Left ventricle myocardium inferior (tissue), 1 donor: Measurements from ENCODE around the gene HMG20B. TPM values are rescaled to one million over a fixed set of nuclear protein-coding genes. Genes with fewer than 3 reads are reported as not detected.

Experiments
- DNase-seq: peaks from one replicate; pipeline ENCODE4 v3.0.0-alpha.2; 2020
- H3K27ac ChIP-seq: fragments of 200-600 bp; replicated peaks from 2 replicates; pipeline ENCODE4 v1.8.0; 2021
- H3K27me3 ChIP-seq: fragments of 200-600 bp; 2 replicates; pipeline ENCODE4 v1.8.0; 2021; ENCODE audit warnings: low read depth
- H3K36me3 ChIP-seq: fragments of 200-600 bp; 2 replicates; pipeline ENCODE4 v1.8.0; 2021
- H3K4me1 ChIP-seq: fragments of 200-600 bp; 2 replicates; pipeline ENCODE4 v1.8.0; 2021
- H3K4me3 ChIP-seq: fragments of 200-600 bp; 2 replicates; pipeline ENCODE4 v1.8.0; 2021; ENCODE audit warnings: mild to moderate bottlenecking, moderate library complexity
- H3K9me3 ChIP-seq: fragments of 200-600 bp; replicated peaks from 2 replicates; pipeline ENCODE4 v1.8.0; 2021
- intact Hi-C: fragments of 100-400 bp; cut with micrococcal nuclease; formaldehyde crosslinking; loops from one replicate; pipeline ENCODE4 v1.11.0; 2022
- total RNA-seq: library from RNA; stranded (reverse); fragmentation: NEBNext Ultra II Directional; extraction: Animal tissue kit (Norgen Biotek cat#: 25700); gene quantifications from one replicate; pipeline ENCODE4 v1.2.1, GENCODE V29; 2021
- TF ChIP-seq, protein P1 (sequence below): fragments of 200-600 bp; IDR thresholded peaks from 2 replicates; pipeline ENCODE4 v1.8.0; 2021; ENCODE audit warnings: antibody characterized with exemption, mild to moderate bottlenecking, borderline replicate concordance
- donor health status: DM: no; HTN: yes; CAD: no; lungs with severe emphysema.

The HMG20B gene
- total RNA-seq, 1 donor from 2014 or later: 34.8 TPM

DNA sequence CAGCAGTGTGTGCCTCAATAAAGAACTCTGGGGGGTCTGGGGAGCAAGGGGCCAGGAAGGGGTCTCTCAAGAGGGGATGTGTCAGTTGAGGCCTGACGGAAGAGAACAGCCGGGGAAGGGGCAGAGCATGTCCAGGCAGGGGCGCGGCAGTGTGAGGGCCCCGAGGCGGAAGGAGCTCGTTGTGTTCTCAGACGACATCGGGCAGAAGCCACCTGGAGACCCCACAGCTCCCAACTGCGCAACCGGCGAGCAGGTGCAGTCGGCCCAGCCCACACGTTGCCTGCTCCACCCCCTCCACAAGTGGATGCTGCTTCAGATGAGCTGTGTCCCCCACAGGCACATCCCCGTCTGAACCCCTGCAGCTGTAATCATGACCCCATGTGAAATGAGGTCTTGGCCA lies 48.9 kb downstream of the HMG20B start:
- TF ChIP-seq, protein P1, sequence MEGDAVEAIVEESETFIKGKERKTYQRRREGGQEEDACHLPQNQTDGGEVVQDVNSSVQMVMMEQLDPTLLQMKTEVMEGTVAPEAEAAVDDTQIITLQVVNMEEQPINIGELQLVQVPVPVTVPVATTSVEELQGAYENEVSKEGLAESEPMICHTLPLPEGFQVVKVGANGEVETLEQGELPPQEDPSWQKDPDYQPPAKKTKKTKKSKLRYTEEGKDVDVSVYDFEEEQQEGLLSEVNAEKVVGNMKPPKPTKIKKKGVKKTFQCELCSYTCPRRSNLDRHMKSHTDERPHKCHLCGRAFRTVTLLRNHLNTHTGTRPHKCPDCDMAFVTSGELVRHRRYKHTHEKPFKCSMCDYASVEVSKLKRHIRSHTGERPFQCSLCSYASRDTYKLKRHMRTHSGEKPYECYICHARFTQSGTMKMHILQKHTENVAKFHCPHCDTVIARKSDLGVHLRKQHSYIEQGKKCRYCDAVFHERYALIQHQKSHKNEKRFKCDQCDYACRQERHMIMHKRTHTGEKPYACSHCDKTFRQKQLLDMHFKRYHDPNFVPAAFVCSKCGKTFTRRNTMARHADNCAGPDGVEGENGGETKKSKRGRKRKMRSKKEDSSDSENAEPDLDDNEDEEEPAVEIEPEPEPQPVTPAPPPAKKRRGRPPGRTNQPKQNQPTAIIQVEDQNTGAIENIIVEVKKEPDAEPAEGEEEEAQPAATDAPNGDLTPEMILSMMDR: no peak
- no peak overlapping the region for H3K27ac ChIP-seq
- intact Hi-C loops: no loop called here
- H3K36me3 ChIP-seq: peaks cover 26% of the 10 kb centered on the region
- no peak overlapping the region for H3K4me3 ChIP-seq
- H3K4me1 ChIP-seq: peaks cover 42% of the 10 kb centered on the region
- H3K27me3 ChIP-seq: no peaks in the 10 kb centered on the region
- no peaks in the 10 kb centered on the region for H3K9me3 ChIP-seq
- no peak for DNase-seq

DNA sequence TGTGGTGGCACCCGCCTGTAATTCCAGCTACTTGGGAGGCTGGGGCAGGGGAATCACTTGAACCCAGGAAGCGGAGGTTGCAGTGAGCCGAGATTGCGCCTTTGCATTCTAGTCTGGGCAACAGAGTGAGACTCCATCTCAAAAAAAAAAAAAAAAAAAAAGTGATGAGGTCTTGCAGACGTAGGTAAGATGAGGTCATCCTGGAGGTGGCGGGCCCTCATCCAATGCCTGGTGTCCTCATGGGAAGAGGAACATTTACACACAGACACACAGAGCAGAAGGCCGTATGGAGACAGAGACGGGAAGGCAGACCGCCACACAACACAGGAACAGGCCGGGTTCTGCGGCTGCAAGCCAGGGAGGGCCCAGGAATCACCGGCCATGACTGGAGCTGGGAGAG lies 49.5 kb downstream of the HMG20B start:
- H3K27me3 ChIP-seq: no peaks in the 10 kb centered on the region
- peaks cover 42% of the 10 kb centered on the region for H3K4me1 ChIP-seq
- no peak for DNase-seq
- H3K27ac ChIP-seq: no peak overlapping the region
- intact Hi-C loops: no loop called here
- TF ChIP-seq, protein P1: no peak
- no peak overlapping the region for H3K4me3 ChIP-seq
- no peaks in the 10 kb centered on the region for H3K9me3 ChIP-seq
- peaks cover 26% of the 10 kb centered on the region for H3K36me3 ChIP-seq

DNA sequence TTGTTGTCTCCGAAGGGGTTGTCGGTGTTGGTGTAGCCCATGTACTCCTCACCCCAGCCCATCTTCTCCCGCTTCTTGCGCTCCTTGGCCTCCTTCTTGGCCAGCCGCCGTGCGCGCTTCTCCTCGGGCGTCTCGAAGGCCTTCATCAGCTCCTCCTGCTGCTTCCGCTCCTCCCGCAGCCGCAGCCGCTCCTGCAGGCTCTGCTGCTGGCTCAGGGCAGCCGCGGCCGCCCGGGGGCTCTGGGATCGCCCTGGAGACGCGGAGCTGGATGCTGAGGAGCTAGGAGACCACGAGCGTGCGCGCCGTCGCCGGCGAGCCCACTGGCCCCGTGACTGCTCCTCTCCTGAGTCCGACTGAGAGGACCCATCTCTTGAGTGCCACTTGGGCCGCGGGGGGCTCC lies 51.0 kb downstream of the HMG20B start:
- Histone ChIP-seq H3K27ac (no peak overlapping the region), H3K4me3 (no peak overlapping the region), H3K4me1 (peaks cover 30% of the 10 kb centered on the region), H3K27me3 (no peaks in the 10 kb centered on the region), H3K36me3 (peaks cover 26% of the 10 kb centered on the region), H3K9me3 (no peaks in the 10 kb centered on the region)
- no peak for DNase-seq
- intact Hi-C loops: no loop called here
- TF ChIP-seq, protein P1: no peak

DNA sequence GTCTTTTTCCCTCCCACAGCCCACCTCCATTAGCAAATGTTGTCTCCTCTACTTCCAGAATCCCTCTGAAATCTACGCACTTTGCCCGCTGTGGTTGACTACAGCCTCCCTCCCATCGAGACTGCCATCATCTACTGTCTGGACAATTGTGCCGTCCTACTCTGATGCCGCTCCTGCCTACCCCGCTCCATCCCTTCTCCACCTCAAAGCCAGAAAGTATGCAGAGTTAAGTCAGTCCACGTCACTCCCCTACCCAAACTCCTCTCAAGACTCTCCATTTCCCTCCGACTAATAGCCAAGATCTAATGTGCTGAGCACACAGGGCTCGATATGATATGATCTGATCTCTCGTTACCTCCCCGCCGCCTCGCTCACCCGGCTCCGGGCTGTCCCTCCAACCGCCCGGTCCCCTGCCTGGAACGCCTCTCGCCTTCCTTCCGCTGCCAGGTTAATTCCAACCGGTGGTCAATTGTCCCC lies 53.3 kb downstream of the HMG20B start:
- intact Hi-C loops: no loop called here

DNA sequence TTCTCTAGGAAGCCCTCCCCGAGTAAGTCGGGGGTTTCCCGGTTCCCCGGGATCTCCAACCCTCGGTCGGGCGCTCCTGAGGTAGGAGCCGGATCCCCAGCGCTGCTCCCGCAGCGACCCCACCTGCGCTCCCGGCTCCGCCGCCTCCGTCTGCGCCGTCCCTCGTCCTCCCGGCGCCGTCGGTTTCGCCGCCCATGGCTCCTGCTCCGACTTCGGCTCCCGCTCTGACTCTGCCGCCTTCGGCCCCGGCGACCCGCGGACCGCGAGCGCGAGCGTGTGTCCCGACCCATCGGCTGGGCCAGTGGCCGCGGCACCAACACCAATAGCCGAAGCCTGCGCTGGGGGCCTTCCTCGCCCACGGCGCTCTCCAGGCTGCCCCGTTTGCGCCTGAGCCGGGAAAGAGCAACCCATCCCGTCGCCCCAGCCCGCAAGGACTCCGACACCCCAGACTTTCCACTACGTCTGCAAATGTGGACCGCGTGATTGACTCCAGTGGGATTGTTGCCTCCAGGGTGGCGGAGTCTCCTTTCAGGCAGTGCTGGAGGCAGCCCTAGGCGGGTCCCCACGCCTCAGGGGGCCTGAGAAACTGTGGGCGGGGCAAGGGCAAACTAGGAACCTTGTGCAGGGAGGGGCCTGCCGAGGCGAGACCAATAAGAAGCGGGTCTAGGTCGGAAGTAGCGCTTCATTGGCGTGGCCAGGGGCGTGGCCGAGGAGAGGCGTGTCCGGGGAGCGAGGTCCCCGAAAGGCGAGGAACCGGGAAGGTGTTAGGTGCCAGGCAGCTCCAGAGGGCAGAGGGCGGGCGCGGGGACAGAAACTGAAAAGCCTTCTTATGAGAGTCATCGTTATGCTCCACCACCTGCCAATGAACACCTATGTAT lies 54.0 kb downstream of the HMG20B start, which contains the start of gene CACTIN:
CACTIN (minus strand) TSS at position 318 of the 878 bp plus-strand sequence; CDS start at position 290, 28 bp downstream.
- Histone ChIP-seq H3K4me3 (peak within 1 kb of the TSS; percentile 95), H3K36me3 (peaks cover 19% of the 10 kb centered on the region), H3K4me1 (peaks cover 29% of the 10 kb centered on the region), H3K27ac (peak within 1 kb of the TSS; percentile 99), H3K27me3 (no peaks in the 10 kb centered on the region), H3K9me3 (no peaks in the 10 kb centered on the region)
- TF ChIP-seq, protein P1: no peak
- intact Hi-C loops: no loop called here
- DNase-seq: peak; percentile 99

More for the DNA sequence above, 53.3 kb downstream of the HMG20B start:
- Histone ChIP-seq H3K27ac (peak overlapping the region; percentile 99), H3K9me3 (no peaks in the 10 kb centered on the region), H3K4me1 (peaks cover 29% of the 10 kb centered on the region), H3K27me3 (no peaks in the 10 kb centered on the region), H3K4me3 (peak overlapping the region; percentile 95), H3K36me3 (peaks cover 19% of the 10 kb centered on the region)
- TF ChIP-seq, protein P1: no peak
- DNase-seq: no peak
